Stimulated activated effector memory CD8-positive, alpha-beta T cell treated with anti-CD3 and anti-CD28 coated beads, Interleukin-12 subunit alpha, Interleukin-12 subunit beta, amount 100 ng/mL, for 72 hours (primary cell): Measurements from ENCODE around the gene NOTCH4.
"Not testable (repeated sequence)": the region's sequence is repeated elsewhere in the genome, so short reads cannot be mapped to it uniquely, and the experiment has no call there.

Experiments used
- ATAC-seq: fragments of 150-1000 bp; cut with Tn5 transposase; 2 replicates; pipeline ENCODE4 v1.10.0; 2021
- DNase-seq, 2 donors: peaks; one replicate each; pipeline ENCODE4 v3.0.0; 2021 to 2022; ENCODE audit warnings: low spot score in 2 of 2
- H3K27ac Mint-ChIP-seq: one replicate; pipeline ENCODE4 v1.8.0; 2022; ENCODE audit warnings: mild to moderate bottlenecking, mixed read lengths
- H3K36me3 Mint-ChIP-seq: one replicate; pipeline ENCODE4 v1.8.0; 2022; ENCODE audit warnings: mild to moderate bottlenecking, mixed read lengths
- H3K4me1 Mint-ChIP-seq: one replicate; pipeline ENCODE4 v1.8.0; 2022; ENCODE audit warnings: mixed read lengths
- H3K4me3 Mint-ChIP-seq: one replicate; pipeline ENCODE4 v1.8.0; 2022; ENCODE audit warnings: mild to moderate bottlenecking, mixed read lengths
- H3K9me3 Mint-ChIP-seq: one replicate; pipeline ENCODE4 v1.8.0; 2022; ENCODE audit warnings: mixed read lengths

The NOTCH4 gene

GRCh38 chr6:32223258-32224235 is at the start of gene NOTCH4:
NOTCH4 (minus strand) TSS chr6:32224067; CDS start chr6:32223928, 139 bp downstream.
- Mint-ChIP-seq H3K36me3 (no peaks in the 10 kb centered on the region), H3K9me3 (no peaks in the 10 kb centered on the region), H3K4me3 (no peak within 1 kb of the TSS), H3K27ac (peak within 1 kb of the TSS; percentile 82), H3K4me1 (peaks cover 7% of the 10 kb centered on the region)
- DNase-seq = no peak
- ATAC-seq = no peak

GRCh38 chr6:32271429-32271828 is 47.6 kb upstream of the NOTCH4 start:
- no peak overlapping the region for H3K4me3 Mint-ChIP-seq
- peaks cover 14% of the 10 kb centered on the region for H3K4me1 Mint-ChIP-seq
- DNase-seq (no peak), ATAC-seq (no peak)
- H3K9me3 Mint-ChIP-seq = no peaks in the 10 kb centered on the region
- no peaks in the 10 kb centered on the region for H3K36me3 Mint-ChIP-seq
- no peak overlapping the region for H3K27ac Mint-ChIP-seq

GRCh38 chr6:32268459-32268858 is 44.6 kb upstream of the NOTCH4 start:
- ATAC-seq, H3K4me3 Mint-ChIP-seq, H3K36me3 Mint-ChIP-seq, DNase-seq, H3K9me3 Mint-ChIP-seq, H3K27ac Mint-ChIP-seq, H3K4me1 Mint-ChIP-seq: not testable (repeated sequence)

GRCh38 chr6:32267035-32267434 is 43.2 kb upstream of the NOTCH4 start:
- no peaks in the 10 kb centered on the region for H3K9me3 Mint-ChIP-seq
- no peaks in the 10 kb centered on the region for H3K36me3 Mint-ChIP-seq
- peaks cover 7% of the 10 kb centered on the region for H3K4me1 Mint-ChIP-seq
- ATAC-seq (no peak), DNase-seq (no peak)
- no peak overlapping the region for H3K27ac Mint-ChIP-seq
- no peak overlapping the region for H3K4me3 Mint-ChIP-seq

- H3K4me3 Mint-ChIP-seq, ATAC-seq, H3K27ac Mint-ChIP-seq, H3K36me3 Mint-ChIP-seq, H3K9me3 Mint-ChIP-seq, DNase-seq: not testable (repeated sequence)
- peaks cover 19% of the 10 kb centered on the region for H3K4me1 Mint-ChIP-seq
Measured at GRCh38 chr6:32257262-32257661, 33.4 kb upstream of the NOTCH4 start.

GRCh38 chr6:32255199-32256153 is 31.6 kb upstream of the NOTCH4 start:
- peak; percentile 95 for ATAC-seq
- peak overlapping the region; percentile 49 for H3K4me3 Mint-ChIP-seq

GRCh38 chr6:32254761-32255198 is 30.9 kb upstream of the NOTCH4 start:
- peaks cover 2% of the 10 kb centered on the region for H3K9me3 Mint-ChIP-seq
- H3K4me1 Mint-ChIP-seq = peaks cover 22% of the 10 kb centered on the region
- peak overlapping the region; percentile 49 for H3K4me3 Mint-ChIP-seq
- no peaks in the 10 kb centered on the region for H3K36me3 Mint-ChIP-seq
- DNase-seq = no peak
- H3K27ac Mint-ChIP-seq = no peak overlapping the region
- no peak for ATAC-seq

More at GRCh38 chr6:32255199-32256153, 31.6 kb upstream of the NOTCH4 start:
- Mint-ChIP-seq H3K36me3 (no peaks in the 10 kb centered on the region), H3K4me1 (peaks cover 22% of the 10 kb centered on the region), H3K27ac (peak overlapping the region; percentile 36), H3K9me3 (peaks cover 2% of the 10 kb centered on the region)
- peak; percentile 29 to 67 for DNase-seq

GRCh38 chr6:32252331-32253009 is 28.6 kb upstream of the NOTCH4 start:
- H3K9me3 Mint-ChIP-seq = no peaks in the 10 kb centered on the region
- H3K4me1 Mint-ChIP-seq = peaks cover 22% of the 10 kb centered on the region
- H3K4me3 Mint-ChIP-seq = no peak overlapping the region
- DNase-seq = no peak
- no peak overlapping the region for H3K27ac Mint-ChIP-seq
- no peaks in the 10 kb centered on the region for H3K36me3 Mint-ChIP-seq
- peak; percentile 64 for ATAC-seq

- DNase-seq = no peak
- Mint-ChIP-seq H3K36me3 (no peaks in the 10 kb centered on the region), H3K4me1 (peaks cover 18% of the 10 kb centered on the region), H3K27ac (no peak overlapping the region), H3K4me3 (no peak overlapping the region), H3K9me3 (no peaks in the 10 kb centered on the region)
- no peak for ATAC-seq
Measured at GRCh38 chr6:32249262-32249661, 25.4 kb upstream of the NOTCH4 start.

GRCh38 chr6:32247401-32247800 is 23.5 kb upstream of the NOTCH4 start:
- H3K27ac Mint-ChIP-seq = no peak overlapping the region
- H3K9me3 Mint-ChIP-seq = no peaks in the 10 kb centered on the region
- peaks cover 14% of the 10 kb centered on the region for H3K4me1 Mint-ChIP-seq
- H3K4me3 Mint-ChIP-seq = no peak overlapping the region
- ATAC-seq = no peak
- no peaks in the 10 kb centered on the region for H3K36me3 Mint-ChIP-seq
- no peak for DNase-seq

GRCh38 chr6:32244946-32245398 is 21.1 kb upstream of the NOTCH4 start:
- H3K4me3 Mint-ChIP-seq = peak overlapping the region; percentile 44
- no peaks in the 10 kb centered on the region for H3K9me3 Mint-ChIP-seq
- DNase-seq = peak; percentile 58 to 82
- peak; percentile 75 for ATAC-seq
- H3K27ac Mint-ChIP-seq = peak overlapping the region; percentile 27
- peaks cover 20% of the 10 kb centered on the region for H3K4me1 Mint-ChIP-seq
- no peaks in the 10 kb centered on the region for H3K36me3 Mint-ChIP-seq

GRCh38 chr6:32244270-32244669 is 20.4 kb upstream of the NOTCH4 start:
- H3K27ac Mint-ChIP-seq = no peak overlapping the region
- ATAC-seq = no peak
- peaks cover 20% of the 10 kb centered on the region for H3K4me1 Mint-ChIP-seq
- no peak for DNase-seq
- no peaks in the 10 kb centered on the region for H3K36me3 Mint-ChIP-seq
- H3K9me3 Mint-ChIP-seq = no peaks in the 10 kb centered on the region
- H3K4me3 Mint-ChIP-seq = no peak overlapping the region

GRCh38 chr6:32242318-32242813 is 18.5 kb upstream of the NOTCH4 start:
- not testable (repeated sequence) for DNase-seq, H3K4me3 Mint-ChIP-seq, ATAC-seq, H3K9me3 Mint-ChIP-seq, H3K36me3 Mint-ChIP-seq
- Mint-ChIP-seq H3K27ac (peak overlapping the region; percentile 51), H3K4me1 (peaks cover 20% of the 10 kb centered on the region)

- no peaks in the 10 kb centered on the region for H3K36me3 Mint-ChIP-seq
- ATAC-seq (no peak), DNase-seq (no peak)
- H3K9me3 Mint-ChIP-seq = no peaks in the 10 kb centered on the region
- peaks cover 20% of the 10 kb centered on the region for H3K4me1 Mint-ChIP-seq
- peak overlapping the region; percentile 4 for H3K27ac Mint-ChIP-seq
- no peak overlapping the region for H3K4me3 Mint-ChIP-seq
Measured at GRCh38 chr6:32240686-32241085, 16.8 kb upstream of the NOTCH4 start.
